HCT116 (cell line): ENCODE results near the gene ELN. TPM values are rescaled to one million over a fixed set of nuclear protein-coding genes. Genes with fewer than 3 reads are reported as not detected.

Source experiments
- ATAC-seq: fragments of 200-7000 bp; cut with Tn5 transposase; 2 replicates; pipeline ENCODE4 v1.9.1; 2020; ENCODE audit warnings: mild to moderate bottlenecking, moderate library complexity
- BruUV-seq: library from RNA; stranded (reverse); fragments of 400-500 nt; replicated peaks from 2 replicates; lab custom pipeline; 2021; lab: Mats Ljungman, UMichigan
- CTCF ChIA-PET: fragments of 300-600 bp; sonication (Branson Sonifier 250); formaldehyde crosslinking; loops from one replicate; lab custom pipeline; 2021; ENCODE audit warnings: antibody characterized with exemption; lab: Charles Lee
- POLR2A ChIA-PET: fragments of 300-600, 350-600 bp; sonication (Branson Sonifier 250); formaldehyde crosslinking; loops from one replicate; lab custom pipeline; 2021; ENCODE audit warnings: antibody characterized with exemption; lab: Charles Lee
- RAD21 ChIA-PET, 2 experiments: fragments of 300-600 bp; sonication (Branson Sonifier 250); formaldehyde crosslinking; loops; one replicate each; lab custom pipeline; 2023; ENCODE audit warnings: low total read pairs in 2 of 2; ENCODE audit not compliant: uncharacterized antibody in 2 of 2, unreplicated experiment in 2 of 2, low non-redundant PET in 1 of 2; lab: Charles Lee
- DNase-seq: peaks from one replicate; pipeline ENCODE4 v3.0.0-alpha.2; 2010; ENCODE audit warnings: low read depth, low spot score
- H2AFZ ChIP-seq: fragments of 200-600 bp; shearing (Covaris generic), sonication (generic); 2 replicates; pipeline ENCODE4 v1.6.1; 2017; ENCODE audit warnings: low read depth, mixed run types, mixed read lengths, antibody characterized with exemption, low read length; ENCODE audit not compliant: poor library complexity, severe bottlenecking
- H3K27ac ChIP-seq: 2 replicates; pipeline ENCODE4 v1.5.1; 2012; ENCODE audit warnings: low read depth, low read length
- H3K27me3 ChIP-seq: fragments of 200-600 bp; sonication (generic); 2 replicates; pipeline ENCODE4 v1.6.1; 2016; ENCODE audit warnings: mixed run types, low read length, mixed read lengths; ENCODE audit not compliant: insufficient read depth
- H3K36me3 ChIP-seq, 2 experiments: fragments of 200-500 bp in 1 of 2; fragments of 200-600 bp in 1 of 2; sonication (Bioruptor generic) in 1 of 2; sonication (generic) in 1 of 2; 2 replicates each; pipeline versions ENCODE4 v1.5.1 to v1.6.1; 2014 to 2016; ENCODE audit warnings: low read length in 2 of 2, inconsistent platforms in 1 of 2, mixed read lengths in 1 of 2, mixed run types in 1 of 2; ENCODE audit not compliant: insufficient read depth in 2 of 2, control insufficient read depth in 1 of 2
- H3K4me1 ChIP-seq, 2 experiments: fragments of 200-600 bp in 1 of 2; sonication (generic) in 1 of 2; 2 replicates each; pipeline versions ENCODE4 v1.5.1 to v1.6.1; 2012 to 2017; ENCODE audit warnings: low read length in 2 of 2, inconsistent platforms in 1 of 2, mild to moderate bottlenecking in 1 of 2, mixed read lengths in 1 of 2, mixed run types in 1 of 2, moderate library complexity in 1 of 2; ENCODE audit not compliant: insufficient read depth in 2 of 2, control insufficient read depth in 1 of 2
- H3K4me2 ChIP-seq: fragments of 200-600 bp; sonication (generic); 2 replicates; pipeline ENCODE4 v1.6.1; 2017; ENCODE audit warnings: mixed run types, low read length, mixed read lengths
- H3K4me3 ChIP-seq, 2 experiments: fragments of 200-600 bp in 1 of 2; sonication (generic) in 1 of 2; replicated peaks in 1 of 2; 2 replicates each; pipeline ENCODE4 v1.5.1; 2011 to 2016; ENCODE audit warnings: low read length in 2 of 2, control low read depth in 1 of 2, low read depth in 1 of 2, mild to moderate bottlenecking in 1 of 2, mixed read lengths in 1 of 2, mixed run types in 1 of 2
- H3K79me2 ChIP-seq: fragments of 200-600 bp; sonication (generic); 2 replicates; pipeline ENCODE4 v1.6.1; 2017; ENCODE audit warnings: mild to moderate bottlenecking, mixed run types, low read length, moderate library complexity, mixed read lengths; ENCODE audit not compliant: insufficient read depth
- H3K9ac ChIP-seq: fragments of 200-600 bp; sonication (generic); 2 replicates; pipeline ENCODE4 v1.6.1; 2016; ENCODE audit warnings: low read length, mixed read lengths
- H3K9me2 ChIP-seq: fragments of 200-600 bp; sonication (generic), shearing (Covaris generic); 2 replicates; pipeline ENCODE4 v1.6.1; 2017; ENCODE audit warnings: mixed run types, mild to moderate bottlenecking, moderate library complexity; ENCODE audit not compliant: insufficient read depth
- H3K9me3 ChIP-seq, 2 experiments: fragments of 200-500 bp in 1 of 2; fragments of 200-600 bp in 1 of 2; sonication (Bioruptor generic) in 1 of 2; sonication (generic) in 1 of 2; 2 replicates each; pipeline ENCODE4 v1.6.1; 2014 to 2017; ENCODE audit warnings: low read length in 2 of 2, mixed read lengths in 2 of 2, inconsistent platforms in 1 of 2, low read depth in 1 of 2, mild to moderate bottlenecking in 1 of 2, mixed run types in 1 of 2, moderate library complexity in 1 of 2; ENCODE audit not compliant: control insufficient read depth in 1 of 2, insufficient read depth in 1 of 2
- H4K20me1 ChIP-seq: fragments of 200-600 bp; sonication (generic), shearing (Covaris generic); 2 replicates; pipeline ENCODE4 v1.6.1; 2017; ENCODE audit warnings: mixed run types, mild to moderate bottlenecking, moderate library complexity; ENCODE audit not compliant: insufficient read depth
- CBX3 ChIP-seq: IDR thresholded peaks from 2 replicates; pipeline ENCODE4 v1.6.1; 2012; ENCODE audit warnings: low read depth
- EGR1 ChIP-seq: IDR thresholded peaks from 2 replicates; pipeline ENCODE4 v1.6.1; 2012; ENCODE audit warnings: low read depth
- ELF1 ChIP-seq: IDR thresholded peaks from 2 replicates; pipeline ENCODE4 v1.6.1; 2012; ENCODE audit warnings: low read depth, borderline replicate concordance
- EZH2 ChIP-seq: fragments of 200-600 bp; sonication (generic); IDR thresholded peaks from 2 replicates; pipeline ENCODE4 v1.6.1; 2017; ENCODE audit warnings: antibody characterized with exemption, mixed run types
- EZH2phosphoT487 ChIP-seq: fragments of 200-600 bp; IDR thresholded peaks from 2 replicates; pipeline ENCODE4 v1.6.1; 2018; ENCODE audit warnings: antibody characterized with exemption, borderline replicate concordance
- MAX ChIP-seq: IDR thresholded peaks from 2 replicates; pipeline ENCODE4 v1.6.1; 2012
- POLR2A ChIP-seq: IDR thresholded peaks from 2 replicates; pipeline ENCODE4 v1.7.0; 2011; ENCODE audit warnings: borderline replicate concordance; ENCODE audit not compliant: insufficient read depth, insufficient read length; ENCODE audit errors: extremely low read depth
- POLR2AphosphoS5 ChIP-seq: IDR thresholded peaks from 2 replicates; pipeline ENCODE4 v1.6.1; 2011; ENCODE audit warnings: mild to moderate bottlenecking, low read depth, low read length, moderate library complexity
- RAD21 ChIP-seq: IDR thresholded peaks from 2 replicates; pipeline ENCODE4 v1.6.1; 2012; ENCODE audit warnings: low read depth, mild to moderate bottlenecking
- SIN3A ChIP-seq: IDR thresholded peaks from 2 replicates; pipeline ENCODE4 v1.6.1; 2012; ENCODE audit warnings: low read depth
- SP1 ChIP-seq: IDR thresholded peaks from 2 replicates; pipeline ENCODE4 v1.6.1; 2012; ENCODE audit warnings: low read depth
- TCF7L2 ChIP-seq: IDR thresholded peaks from 2 replicates; pipeline ENCODE4 v1.7.0; 2011; ENCODE audit warnings: borderline replicate concordance, inconsistent platforms; ENCODE audit not compliant: insufficient read depth, insufficient read length; ENCODE audit errors: extremely low read depth
- ZFX ChIP-seq: fragments of 450-650 bp; IDR thresholded peaks from 2 replicates; pipeline ENCODE4 v1.6.1; 2017
- ZNF274 ChIP-seq: fragments of 200-500 bp; sonication (Bioruptor generic); IDR thresholded peaks from 2 replicates; pipeline ENCODE4 v1.6.1; 2014; ENCODE audit warnings: mild to moderate bottlenecking, low read depth, low read length, inconsistent platforms
- intact Hi-C: fragments of 100-400 bp; cut with micrococcal nuclease; formaldehyde crosslinking; loops from 2 replicates; pipeline ENCODE4 v1.10.0; 2022
- total RNA-seq: library from RNA; stranded (reverse); gene quantifications from one replicate; pipeline ENCODE4 v1.2.1, GENCODE V29; 2021; ENCODE audit not compliant: unreplicated experiment
- TF ChIP-seq, protein P1 (sequence below): IDR thresholded peaks from 2 replicates; pipeline ENCODE4 v1.6.1; 2012
- TF ChIP-seq, protein P2 (sequence below), 3 experiments: fragments of 200-600 bp in 1 of 3; sonication (generic) in 1 of 3; IDR thresholded peaks in 2 of 3; conservative IDR thresholded peaks in 1 of 3; 2 replicates each; pipeline ENCODE4 v1.5.1; 2012 to 2017; ENCODE audit warnings: low read depth in 2 of 3, low read length in 2 of 3, antibody characterized with exemption in 1 of 3, borderline replicate concordance in 1 of 3, control low read depth in 1 of 3, mild to moderate bottlenecking in 1 of 3, mixed read lengths in 1 of 3, mixed run types in 1 of 3, moderate library complexity in 1 of 3; ENCODE audit not compliant: insufficient read depth in 1 of 3

The ELN gene
- total RNA-seq, 1 experiment from 2014 or later: 0.17 TPM

- H3K79me2 ChIP-seq: no peaks in the 10 kb centered on the region
- ChIA-PET RAD21 (no interaction called here), POLR2A (no interaction called here), CTCF (no interaction called here)
- H3K4me2 ChIP-seq: no peak overlapping the region
- TF ChIP-seq, protein P1, sequence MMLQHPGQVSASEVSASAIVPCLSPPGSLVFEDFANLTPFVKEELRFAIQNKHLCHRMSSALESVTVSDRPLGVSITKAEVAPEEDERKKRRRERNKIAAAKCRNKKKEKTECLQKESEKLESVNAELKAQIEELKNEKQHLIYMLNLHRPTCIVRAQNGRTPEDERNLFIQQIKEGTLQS: no peak
- TF ChIP-seq MAX (no peak), CBX3 (no peak), SIN3A (no peak), ELF1 (no peak), RAD21 (no peak), EZH2phosphoT487 (no peak), POLR2A (no peak), SP1 (no peak), EGR1 (no peak), POLR2AphosphoS5 (no peak), TCF7L2 (no peak), ZFX (no peak), ZNF274 (no peak), EZH2 (no peak)
- TF ChIP-seq, protein P2, sequence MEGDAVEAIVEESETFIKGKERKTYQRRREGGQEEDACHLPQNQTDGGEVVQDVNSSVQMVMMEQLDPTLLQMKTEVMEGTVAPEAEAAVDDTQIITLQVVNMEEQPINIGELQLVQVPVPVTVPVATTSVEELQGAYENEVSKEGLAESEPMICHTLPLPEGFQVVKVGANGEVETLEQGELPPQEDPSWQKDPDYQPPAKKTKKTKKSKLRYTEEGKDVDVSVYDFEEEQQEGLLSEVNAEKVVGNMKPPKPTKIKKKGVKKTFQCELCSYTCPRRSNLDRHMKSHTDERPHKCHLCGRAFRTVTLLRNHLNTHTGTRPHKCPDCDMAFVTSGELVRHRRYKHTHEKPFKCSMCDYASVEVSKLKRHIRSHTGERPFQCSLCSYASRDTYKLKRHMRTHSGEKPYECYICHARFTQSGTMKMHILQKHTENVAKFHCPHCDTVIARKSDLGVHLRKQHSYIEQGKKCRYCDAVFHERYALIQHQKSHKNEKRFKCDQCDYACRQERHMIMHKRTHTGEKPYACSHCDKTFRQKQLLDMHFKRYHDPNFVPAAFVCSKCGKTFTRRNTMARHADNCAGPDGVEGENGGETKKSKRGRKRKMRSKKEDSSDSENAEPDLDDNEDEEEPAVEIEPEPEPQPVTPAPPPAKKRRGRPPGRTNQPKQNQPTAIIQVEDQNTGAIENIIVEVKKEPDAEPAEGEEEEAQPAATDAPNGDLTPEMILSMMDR (IDR thresholded peaks at IDR 0.05 in 2 of 3, conservative IDR thresholded peaks at IDR 0.05 in 1 of 3; ENCODE audit: borderline replicate concordance in 1 of 3, insufficient read depth in 1 of 3, low read depth in 2 of 3, low read length in 2 of 3): no peak
- no peak overlapping the region for H3K4me3 ChIP-seq
- no peaks in the 10 kb centered on the region for H4K20me1 ChIP-seq
- no TSS peak for BruUV-seq
- H3K9me3 ChIP-seq: no peaks in the 10 kb centered on the region
- no peak overlapping the region for H3K9ac ChIP-seq
- no peaks in the 10 kb centered on the region for H3K36me3 ChIP-seq
- intact Hi-C loops: no loop called here
- no peaks in the 10 kb centered on the region for H3K9me2 ChIP-seq
- no peak overlapping the region for H3K27ac ChIP-seq
- H2AFZ ChIP-seq: no peak overlapping the region
- ATAC-seq (no peak), DNase-seq (no peak)
- no peaks in the 10 kb centered on the region for H3K27me3 ChIP-seq
- H3K4me1 ChIP-seq: peaks cover 19 to 25% of the 10 kb centered on the region in 2 experiments
Measured at GRCh38 chr7:74074770-74075169, 46.8 kb downstream of the ELN start.
